PFSK-1 (cell line): ENCODE data around the gene MAPK13.

Source experiments
- FOXP2 ChIP-seq: optimal IDR thresholded peaks from 2 replicates; pipeline ENCODE3; 2011; ENCODE audit warnings: borderline replicate concordance, control low read depth, inconsistent platforms; ENCODE audit not compliant: insufficient read depth; ENCODE audit errors: extremely low read length, extremely low read depth
- POLR2AphosphoS5 ChIP-seq: IDR thresholded peaks from 2 replicates; pipeline ENCODE4 v1.6.1; 2012; ENCODE audit warnings: low read depth, mild to moderate bottlenecking, control low read depth, low read length, moderate library complexity
- REST ChIP-seq, 2 experiments: IDR thresholded peaks; 2 replicates each; pipeline versions ENCODE4 v1.6.1 to v1.8.0; 2011 to 2012; ENCODE audit warnings: low read depth in 2 of 2, low read length in 2 of 2, control low read depth in 1 of 2, inconsistent platforms in 1 of 2, mild to moderate bottlenecking in 1 of 2, moderate library complexity in 1 of 2; ENCODE audit not compliant: insufficient read depth in 1 of 2
- SIN3A ChIP-seq: IDR thresholded peaks from 2 replicates; pipeline ENCODE4 v1.6.1; 2012; ENCODE audit warnings: mild to moderate bottlenecking, low read length, moderate library complexity, borderline replicate concordance; ENCODE audit not compliant: insufficient read depth
- TAF1 ChIP-seq: IDR thresholded peaks from 2 replicates; pipeline ENCODE4 v1.6.1; 2012; ENCODE audit warnings: low read length, control low read depth, borderline replicate concordance; ENCODE audit not compliant: insufficient read depth

MAPK13 gene

GRCh38 chr6:36094238-36094637 lies 36.1 kb upstream of the MAPK13 start:
- TF ChIP-seq REST (IDR thresholded peaks at IDR 0.05; ENCODE audit: insufficient read depth in 1 of 2, low read depth in 2 of 2, low read length in 2 of 2) (no peak), SIN3A (no peak), POLR2AphosphoS5 (no peak), TAF1 (no peak), FOXP2 (no peak)

GRCh38 chr6:36094753-36095496 lies 35.4 kb upstream of the MAPK13 start:
- TF ChIP-seq FOXP2 (no peak), SIN3A (no peak)

- TF ChIP-seq TAF1 (no peak), SIN3A (no peak), POLR2AphosphoS5 (no peak), REST (IDR thresholded peaks at IDR 0.05; ENCODE audit: insufficient read depth in 1 of 2, low read depth in 2 of 2, low read length in 2 of 2) (no peak), FOXP2 (no peak)
These were observed 34.6 kb upstream of the MAPK13 start for GRCh38 chr6:36095497-36096391.

DNA sequence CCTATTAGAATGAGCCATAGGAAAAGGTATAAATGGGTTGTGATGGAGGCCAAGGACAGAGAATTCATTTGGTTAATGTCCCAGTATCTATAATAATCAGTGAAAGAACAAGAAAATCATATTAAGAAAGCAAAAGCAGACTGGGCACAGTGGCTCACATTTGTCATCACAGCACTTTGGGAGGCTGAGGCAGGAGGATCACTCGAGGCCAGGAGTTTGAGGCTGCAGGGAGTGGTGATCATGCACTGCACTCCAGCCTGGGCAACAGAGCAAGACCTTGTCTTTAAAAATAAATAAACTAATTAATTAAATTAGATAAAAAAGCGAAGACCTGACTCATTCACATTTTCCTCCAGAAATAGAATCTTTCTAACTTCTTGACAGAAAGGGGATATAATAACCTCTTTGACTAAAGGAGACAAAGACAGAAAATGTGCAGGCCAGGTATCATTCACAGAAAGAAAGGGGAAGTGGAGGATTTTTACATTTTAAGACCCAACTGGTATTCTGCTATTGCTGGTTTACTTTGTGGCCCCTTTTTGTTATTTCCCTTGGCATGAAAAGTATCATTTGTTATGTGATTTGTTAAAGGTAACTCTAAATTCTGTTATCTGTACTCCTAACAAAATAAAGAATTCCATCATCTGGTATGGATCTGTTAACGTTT lies 31.9 kb upstream of the MAPK13 start:
- TF ChIP-seq TAF1 (no peak), REST (IDR thresholded peaks at IDR 0.05; ENCODE audit: insufficient read depth in 1 of 2, low read depth in 2 of 2, low read length in 2 of 2) (no peak), SIN3A (no peak), POLR2AphosphoS5 (no peak), FOXP2 (no peak)

GRCh38 chr6:36098920-36099647 lies 31.2 kb upstream of the MAPK13 start:
- TF ChIP-seq POLR2AphosphoS5 (no peak), FOXP2 (no peak), TAF1 (no peak), SIN3A (no peak), REST (IDR thresholded peaks at IDR 0.05; ENCODE audit: insufficient read depth in 1 of 2, low read depth in 2 of 2, low read length in 2 of 2) (no peak)
